ENCODE results near the gene GLG1. TPM values are rescaled to one million over a fixed set of nuclear protein-coding genes. Genes with fewer than 3 reads are reported as not detected.
"Not testable (repeated sequence)": the region's sequence is repeated elsewhere in the genome, so short reads cannot be mapped to it uniquely, and the experiment has no call there.

GLG1 gene
- total RNA-seq, 1 experiment from 2014 or later: 135 TPM

DNA sequence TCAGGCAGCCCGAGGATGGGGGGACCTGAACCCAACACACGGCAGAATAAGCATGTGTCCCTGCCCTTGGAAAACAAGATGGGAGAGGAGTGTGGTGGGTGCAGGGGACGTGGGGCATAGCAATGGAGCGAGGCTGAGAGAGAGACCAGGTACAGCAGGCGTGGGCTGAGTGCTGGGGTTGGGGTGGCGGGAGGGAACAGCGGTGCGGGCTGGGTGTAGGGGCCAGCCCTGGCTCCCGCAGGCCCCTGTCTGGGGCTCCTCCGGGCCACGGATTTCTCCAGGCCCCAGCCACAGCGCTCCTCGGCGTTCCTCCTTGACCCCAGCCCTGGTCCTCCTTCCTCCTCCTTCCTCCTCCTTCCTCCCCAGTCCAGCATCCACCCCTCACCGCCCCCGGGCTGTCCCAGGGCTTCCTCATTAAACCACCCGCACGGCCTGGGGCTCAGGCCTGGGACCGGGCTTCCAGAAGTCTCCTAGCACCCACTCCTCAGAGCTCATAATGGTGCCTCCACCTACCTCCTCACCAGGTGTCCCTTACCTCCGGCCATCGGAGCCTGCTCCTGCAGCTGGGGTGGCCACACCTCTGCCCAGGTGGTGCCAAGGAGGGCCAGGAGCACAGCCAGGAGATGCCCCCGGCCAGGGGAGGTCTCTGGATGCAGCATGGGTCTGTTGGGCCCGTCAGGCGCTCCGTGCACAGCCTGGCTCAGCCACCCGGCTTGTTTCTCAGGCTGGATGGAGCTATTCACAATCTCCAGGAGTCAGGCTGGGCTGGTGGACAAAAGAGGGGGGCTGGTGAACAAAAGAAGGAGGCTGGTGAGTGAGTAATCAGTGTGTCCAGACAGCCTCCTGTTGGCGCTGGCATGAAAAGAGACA lies 186.1 kb downstream of the GLG1 start, which contains the start of gene CLEC18B:
Gene CLEC18B, minus strand, starts transcription at position 867 of the 870 bp plus-strand sequence. Its CDS starts 208 bp downstream, at position 659.
- not testable (repeated sequence) for H2BK20ac ChIP-seq (ENCODE audit: low read depth, low read length, poor library complexity, severe bottlenecking); H4K5ac ChIP-seq (ENCODE audit: insufficient read length, low read depth, low read length); H3K4me1 Mint-ChIP-seq; H3K27ac Mint-ChIP-seq; H3K9me3 Mint-ChIP-seq; H3T11ph ChIP-seq (ENCODE audit: low read length); H3K23me2 ChIP-seq (ENCODE audit: insufficient read length, low read depth, low read length, poor library complexity, severe bottlenecking); H2BK12ac ChIP-seq (ENCODE audit: insufficient read length, low read depth, low read length); H2BK5ac ChIP-seq (ENCODE audit: insufficient read length, low read length); H2AK5ac ChIP-seq (ENCODE audit: insufficient read length, low read length); H3K56ac ChIP-seq (ENCODE audit: insufficient read length, low read depth, low read length); H4K8ac ChIP-seq (replicated peaks; ENCODE audit: insufficient read length, low read depth, low read length); H3K23ac ChIP-seq (ENCODE audit: insufficient read length, low read depth, low read length); H3K79me2 ChIP-seq (ENCODE audit: insufficient read depth, low read length); H3K9me3 ChIP-seq (ENCODE audit: control insufficient read depth, low read depth, low read length); H3K27me3 Mint-ChIP-seq (ENCODE audit: low read depth); H2BK120ac ChIP-seq (ENCODE audit: low read depth, low read length, poor library complexity, severe bottlenecking); H2AFZ ChIP-seq (ENCODE audit: low read length); H3K27ac ChIP-seq (ENCODE audit: insufficient read length, low read depth, low read length); H3K9ac ChIP-seq (ENCODE audit: extremely low read depth, insufficient read length, low read length); H4K91ac ChIP-seq (ENCODE audit: insufficient read length, low read depth, low read length); H3K27me3 ChIP-seq (ENCODE audit: insufficient read depth, low read length); H3K14ac ChIP-seq (ENCODE audit: insufficient read depth, low read length); H3K36me3 Mint-ChIP-seq (ENCODE audit: insufficient read depth in 1 of 3, low read depth in 3 of 3); H3K4me2 ChIP-seq (ENCODE audit: insufficient read depth, insufficient read length, low read length); H4K20me1 ChIP-seq (ENCODE audit: control insufficient read depth, insufficient read depth, insufficient read length); DNase-seq; H2BK15ac ChIP-seq (ENCODE audit: low read depth, low read length); H3K4me1 ChIP-seq (ENCODE audit: insufficient read depth, low read length); H3K4ac ChIP-seq (ENCODE audit: low read depth, low read length); H3K4me3 Mint-ChIP-seq; H3K18ac ChIP-seq (ENCODE audit: insufficient read length, low read depth, low read length); H3K79me1 ChIP-seq (ENCODE audit: insufficient read depth, low read depth, low read length, poor library complexity, severe bottlenecking)
- WGBS (ENCODE audit: extremely low coverage, insufficient read length, low lambda C conversion rate): no CpG with 5 or more reads among the region's 27 CpGs

DNA sequence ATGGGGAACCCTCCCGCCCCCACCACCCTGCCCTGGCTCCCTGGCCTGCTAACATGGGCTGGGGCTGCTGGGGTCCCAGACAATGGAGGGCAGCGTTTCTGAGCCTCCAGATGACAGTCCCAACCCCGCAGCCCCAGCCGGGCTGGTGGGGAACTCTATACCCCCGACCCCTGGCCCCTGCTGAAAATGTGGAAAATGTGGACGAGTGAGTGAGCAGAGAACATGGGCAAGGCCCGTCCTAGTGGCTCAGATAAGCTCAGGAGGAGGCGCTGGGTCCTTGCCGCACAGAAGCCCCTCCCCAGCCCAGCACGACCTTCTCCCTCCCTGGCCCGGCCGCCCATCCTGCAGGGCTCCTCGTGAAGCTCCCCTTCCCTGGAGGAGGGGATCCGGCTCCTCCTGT lies 187.1 kb downstream of the GLG1 start:
- H2AFZ ChIP-seq (ENCODE audit: low read length); H3K4ac ChIP-seq (ENCODE audit: low read depth, low read length); H3K9me3 ChIP-seq (ENCODE audit: control insufficient read depth, low read depth, low read length); H3K27me3 Mint-ChIP-seq (ENCODE audit: low read depth); H3K27ac ChIP-seq (ENCODE audit: insufficient read length, low read depth, low read length); H3K23ac ChIP-seq (ENCODE audit: insufficient read length, low read depth, low read length); H2BK12ac ChIP-seq (ENCODE audit: insufficient read length, low read depth, low read length); H3K23me2 ChIP-seq (ENCODE audit: insufficient read length, low read depth, low read length, poor library complexity, severe bottlenecking); H3K27ac Mint-ChIP-seq; H3K4me1 ChIP-seq (ENCODE audit: insufficient read depth, low read length); H4K91ac ChIP-seq (ENCODE audit: insufficient read length, low read depth, low read length); H4K5ac ChIP-seq (ENCODE audit: insufficient read length, low read depth, low read length); H2AK5ac ChIP-seq (ENCODE audit: insufficient read length, low read length); H4K20me1 ChIP-seq (ENCODE audit: control insufficient read depth, insufficient read depth, insufficient read length); H3K79me1 ChIP-seq (ENCODE audit: insufficient read depth, low read depth, low read length, poor library complexity, severe bottlenecking); H3K18ac ChIP-seq (ENCODE audit: insufficient read length, low read depth, low read length); H3K9me3 Mint-ChIP-seq; H3K4me3 Mint-ChIP-seq; H3K4me1 Mint-ChIP-seq; H3K36me3 Mint-ChIP-seq (ENCODE audit: insufficient read depth in 1 of 3, low read depth in 3 of 3); DNase-seq; H3K56ac ChIP-seq (ENCODE audit: insufficient read length, low read depth, low read length); H2BK20ac ChIP-seq (ENCODE audit: low read depth, low read length, poor library complexity, severe bottlenecking); H2BK15ac ChIP-seq (ENCODE audit: low read depth, low read length); H3K14ac ChIP-seq (ENCODE audit: insufficient read depth, low read length); H3K9ac ChIP-seq (ENCODE audit: extremely low read depth, insufficient read length, low read length); H3K79me2 ChIP-seq (ENCODE audit: insufficient read depth, low read length); H4K8ac ChIP-seq (replicated peaks; ENCODE audit: insufficient read length, low read depth, low read length); H2BK120ac ChIP-seq (ENCODE audit: low read depth, low read length, poor library complexity, severe bottlenecking); H3T11ph ChIP-seq (ENCODE audit: low read length); H2BK5ac ChIP-seq (ENCODE audit: insufficient read length, low read length); H3K27me3 ChIP-seq (ENCODE audit: insufficient read depth, low read length); H3K4me2 ChIP-seq (ENCODE audit: insufficient read depth, insufficient read length, low read length): not testable (repeated sequence)
- no CpG with 5 or more reads among the region's 14 CpGs for WGBS (ENCODE audit: extremely low coverage, insufficient read length, low lambda C conversion rate)

All from H9 (cell line).